A549 (cell line): Measurements from ENCODE around the gene CLCNKB. TPM values are rescaled to one million over a fixed set of nuclear protein-coding genes. Genes with fewer than 3 reads are reported as not detected.

Source experiments
- ATAC-seq, 2 experiments: fragments of 200-7000 bp in 1 of 2; fragments of >200 bp in 1 of 2; cut with Nextera tagmentation in 1 of 2; cut with Tn5 transposase in 1 of 2; 3 replicates each; pipeline versions ENCODE4 v1.8.0 to v1.9.1; 2018 to 2020; ENCODE audit warnings: mild to moderate bottlenecking in 1 of 2, moderate library complexity in 1 of 2
- CTCF ChIA-PET: fragments of 300-600 bp; sonication (Branson Sonifier 250); formaldehyde crosslinking; extraction: SDS; loops from one replicate; lab custom pipeline; 2021; ENCODE audit warnings: antibody characterized with exemption, inconsistent platforms; lab: Yijun Ruan, JAX
- POLR2A ChIA-PET: fragments of 350-600 bp; formaldehyde crosslinking; extraction: SDS; loops from one replicate; lab custom pipeline; 2021; ENCODE audit warnings: antibody characterized with exemption, inconsistent platforms; lab: Yijun Ruan, JAX
- DNase-seq, 2 experiments: peaks; one replicate each; pipeline versions ENCODE4 v3.0.0 to v3.0.0-alpha.2; 2011 to 2016; ENCODE audit warnings: low read depth in 1 of 2, low spot score in 1 of 2
- FAIRE-seq: peaks from 2 replicates; lab custom pipeline; 2011; peaks lifted over from hg19 to GRCh38; lab: Jason Lieb, UNC
- H3K27ac ChIP-seq, 2 experiments: fragments of >200 bp; sonication (Bioruptor Twin); formaldehyde crosslinking; 3 replicates each; pipeline ENCODE4 v1.5.1; 2016 to 2017
- H3K4me1 ChIP-seq: fragments of >200 bp; sonication (Bioruptor Twin); formaldehyde crosslinking; 3 replicates; pipeline ENCODE4 v1.6.1; 2016
- H3K4me2 ChIP-seq: fragments of >200 bp; sonication (Bioruptor Twin); formaldehyde crosslinking; 3 replicates; pipeline ENCODE4 v1.6.1; 2016
- H3K4me3 ChIP-seq: fragments of >200 bp; sonication (Bioruptor Twin); formaldehyde crosslinking; 3 replicates; pipeline ENCODE4 v1.5.1; 2016
- H3K9me3 ChIP-seq: fragments of >200 bp; sonication (Bioruptor Twin); formaldehyde crosslinking; 3 replicates; pipeline ENCODE4 v1.6.1; 2016
- CBX2 ChIP-seq: fragments of 200-600 bp; sonication (generic); IDR thresholded peaks from 2 replicates; pipeline ENCODE4 v1.6.1; 2016; ENCODE audit warnings: low read depth, mild to moderate bottlenecking, borderline replicate concordance
- EP300 ChIP-seq, 2 experiments: fragments of >200 bp; sonication (Bioruptor Twin); formaldehyde crosslinking; IDR thresholded peaks; 2 replicates in 1 of 2; 3 replicates in 1 of 2; pipeline ENCODE4 v1.6.1; 2016 to 2017
- FOSL2 ChIP-seq, 2 experiments: fragments of 450-650 bp in 1 of 2; fragments of >200 bp in 1 of 2; sonication (Bioruptor Twin) in 1 of 2; formaldehyde crosslinking; IDR thresholded peaks; 2 replicates each; pipeline versions ENCODE4 v1.5.0 to v1.6.1; 2016 to 2020; ENCODE audit warnings: mild to moderate bottlenecking in 1 of 2, moderate library complexity in 1 of 2
- HOXA7 ChIP-seq: fragments of 250-450 bp; sonication (Bioruptor Pico); IDR thresholded peaks from 2 replicates; pipeline ENCODE4 v1.5.0; 2020; ENCODE audit warnings: mild to moderate bottlenecking, moderate library complexity
- HOXB13 ChIP-seq: fragments of 250-450 bp; sonication (Bioruptor Pico); IDR thresholded peaks from 2 replicates; pipeline ENCODE4 v1.5.0; 2020; ENCODE audit warnings: low read depth, mild to moderate bottlenecking, moderate library complexity
- JUN ChIP-seq, 2 experiments: fragments of >200 bp; sonication (Bioruptor Twin); formaldehyde crosslinking; IDR thresholded peaks; 2 replicates in 1 of 2; 3 replicates in 1 of 2; pipeline ENCODE4 v1.6.1; 2016 to 2017
- KDM5A ChIP-seq: fragments of 200-600 bp; sonication (generic); IDR thresholded peaks from 2 replicates; pipeline ENCODE4 v1.6.1; 2016; ENCODE audit warnings: antibody characterized with exemption, mild to moderate bottlenecking
- NFE2L2 ChIP-seq: fragments of 150-350 bp; conservative IDR thresholded peaks from 2 replicates; pipeline ENCODE4 v1.6.1; 2014; ENCODE audit warnings: low read length
- PHF8 ChIP-seq: fragments of 200-600 bp; sonication (generic); IDR thresholded peaks from 2 replicates; pipeline ENCODE4 v1.6.1; 2016; ENCODE audit warnings: low read depth, mild to moderate bottlenecking, antibody characterized with exemption, moderate library complexity, borderline replicate concordance
- RARB ChIP-seq: fragments of 250-450 bp; sonication (Bioruptor Pico); IDR thresholded peaks from 2 replicates; pipeline ENCODE4 v1.8.0; 2021; ENCODE audit warnings: mild to moderate bottlenecking, moderate library complexity
- RFX5 ChIP-seq: fragments of 450-650 bp; IDR thresholded peaks from 2 replicates; pipeline ENCODE4 v1.7.1; 2014; ENCODE audit warnings: antibody characterized with exemption, mild to moderate bottlenecking, moderate library complexity
- SMC3 ChIP-seq: fragments of >200 bp; sonication (Bioruptor Twin); formaldehyde crosslinking; IDR thresholded peaks from 3 replicates; pipeline ENCODE4 v1.6.1; 2018; ENCODE audit warnings: inconsistent platforms
- ZC3H11A ChIP-seq: fragments of 450-650 bp; IDR thresholded peaks from 2 replicates; pipeline ENCODE4 v1.6.1; 2014; ENCODE audit warnings: antibody characterized with exemption, mild to moderate bottlenecking
- ZFP36 ChIP-seq: fragments of 450-650 bp; IDR thresholded peaks from 2 replicates; pipeline ENCODE4 v1.6.1; 2014; ENCODE audit warnings: borderline replicate concordance; ENCODE audit not compliant: partially characterized antibody
- WGBS: methylation state at CpG from one replicate; pipeline ENCODE4 v1.1.6; 2017; ENCODE audit errors: missing lambda C conversion rate; 5-methylcytosine and 5-hydroxymethylcytosine counted together
- polyA plus RNA-seq, 4 experiments: library from polyadenylated mRNA; depleted of rRNA in 3 of 4; stranded (reverse); fragments of >200 nt; fragmentation: RNase III in 1 of 4; extraction: RNeasy Plus Mini Kit Qiagen cat#74134 plus additional on column Dnase treatment in 1 of 4; gene quantifications; 2 replicates in 3 of 4; 3 replicates in 1 of 4; pipeline ENCODE4 v1.2.3, GENCODE V29; 2011 to 2017
- TF ChIP-seq, protein P1 (sequence below): IDR thresholded peaks from 2 replicates; pipeline ENCODE4 v1.6.1; 2012
- TF ChIP-seq, protein P2 (sequence below): fragments of >200 bp; sonication (Bioruptor Twin); formaldehyde crosslinking; IDR thresholded peaks from 2 replicates; pipeline ENCODE4 v1.6.1; 2016
- TF ChIP-seq, protein P3 (sequence below): IDR thresholded peaks from 2 replicates; pipeline ENCODE4 v1.6.1; 2012
- TF ChIP-seq, protein P4 (sequence below): fragments of 250-450 bp; sonication (Bioruptor Pico); IDR thresholded peaks from 2 replicates; pipeline ENCODE4 v1.5.0; 2020; ENCODE audit warnings: low read depth, mild to moderate bottlenecking, moderate library complexity
- TF ChIP-seq, protein P5 (sequence below): fragments of >200 bp; sonication (Bioruptor Twin); formaldehyde crosslinking; IDR thresholded peaks from 3 replicates; pipeline ENCODE4 v1.5.1; 2016

CLCNKB gene
- polyA plus RNA-seq, 2 of the 4 experiments (the other 2 are of a cell fraction): 0.08 to 0.14 TPM

DNA sequence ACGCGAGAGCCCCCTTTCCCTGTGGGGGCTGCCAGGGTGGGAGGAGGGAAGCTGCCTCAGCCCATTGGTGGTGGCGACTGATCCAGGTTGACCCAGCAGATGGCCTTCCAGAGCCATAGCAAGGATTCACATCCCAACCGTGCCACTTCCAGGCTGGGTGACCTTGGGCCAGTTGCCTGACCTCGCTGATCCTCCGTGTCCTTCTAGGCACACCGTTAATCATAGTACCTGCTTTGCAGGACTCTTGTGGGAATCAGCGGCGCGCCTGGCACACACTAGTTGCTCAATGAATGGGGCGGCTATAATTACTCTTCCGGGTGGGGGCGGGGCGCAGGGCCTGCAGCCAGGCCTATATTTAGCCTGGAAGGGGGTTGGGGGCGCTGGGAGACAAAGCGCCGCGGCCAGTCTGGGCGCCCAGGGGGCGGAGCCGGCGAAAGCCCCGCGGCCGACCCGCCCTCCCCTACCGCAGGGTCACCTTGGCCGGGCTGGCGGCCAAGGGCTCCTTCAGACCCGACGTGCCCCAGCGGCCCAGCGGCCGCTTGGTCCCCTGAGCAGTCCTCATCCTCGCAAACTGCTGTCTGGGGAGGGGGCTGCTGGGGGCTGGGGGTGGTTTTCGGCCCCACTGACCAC is 30.9 kb upstream of the CLCNKB start (continued):
- peak; percentile 30; the same call in 2 of the 3 replicates for TF ChIP-seq SMC3
- TF ChIP-seq ZFP36: peak; percentile 5
- TF ChIP-seq, all 56 proteins: peak for 5

DNA sequence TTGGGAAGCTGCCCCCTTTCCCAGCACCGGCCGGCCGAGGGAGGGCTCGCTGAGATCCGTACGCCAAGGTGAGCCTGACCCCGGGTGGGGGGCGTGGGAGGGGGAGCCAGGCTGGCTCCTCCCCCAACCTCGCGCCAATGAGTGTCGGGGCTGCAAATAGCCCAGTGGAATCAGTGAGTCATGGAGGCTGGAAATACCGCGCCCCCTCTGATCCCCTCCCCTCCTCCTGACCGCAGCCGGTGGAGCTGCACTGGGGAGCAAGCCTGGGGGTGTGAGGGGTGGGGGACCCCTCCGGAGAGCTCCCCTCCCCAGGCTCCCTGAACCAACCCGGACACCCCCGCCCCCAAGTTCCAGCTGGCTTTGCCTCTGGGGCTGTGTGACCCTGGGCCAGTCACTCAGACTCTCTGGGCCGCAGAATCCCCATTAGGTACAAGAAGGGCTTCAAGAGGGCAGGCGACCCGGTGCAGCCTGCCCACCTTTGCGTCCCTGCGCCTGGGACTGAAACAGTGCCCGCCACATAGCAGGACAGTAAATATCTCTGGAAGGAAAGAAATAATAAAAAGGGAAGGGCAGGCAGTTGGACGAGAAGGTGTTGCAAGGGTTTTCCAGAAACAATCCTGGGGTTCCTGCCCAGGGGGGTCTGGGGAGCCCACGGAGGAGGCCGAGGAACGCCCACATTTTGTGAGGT is 30.2 kb upstream of the CLCNKB start:
- ChIA-PET POLR2A (interaction anchor here (0.7 to 0.9 kb wide), 2 partner anchors 32 to 221 kb away, joined by 3 to 5 read pairs; no protein-coding TSS in a partner anchor), CTCF (interaction anchor here (0.5 to 1.6 kb wide), 4 partner anchors 18 to 134 kb away, joined by 3 to 4 read pairs (median 4); no protein-coding TSS in a partner anchor)
- ATAC-seq: peak; percentile 55 to 57
- peak overlapping the region; percentile 45 for H3K4me3 ChIP-seq
- H3K4me1 ChIP-seq: peaks cover 26% of the 10 kb centered on the region
- peak overlapping the region; percentile 84 to 96 for H3K27ac ChIP-seq
- no peaks in the 10 kb centered on the region for H3K9me3 ChIP-seq
- TF ChIP-seq ZFP36 (peak; percentile 56), FOSL2 (IDR thresholded peaks at IDR 0.05) (no peak), FOSL2 (CRISPR knock-in tag; IDR thresholded peaks at IDR 0.05) (peak; percentile 77), NFE2L2 (no peak)
- TF ChIP-seq, all 56 proteins: peak for 2
- H3K4me2 ChIP-seq: peak overlapping the region; percentile 82
- peak in 1 of 2 experiments; percentile 34 for DNase-seq
- WGBS: 15% methylated on average over 11 of the region's 28 CpGs
- FAIRE-seq: no peak

DNA sequence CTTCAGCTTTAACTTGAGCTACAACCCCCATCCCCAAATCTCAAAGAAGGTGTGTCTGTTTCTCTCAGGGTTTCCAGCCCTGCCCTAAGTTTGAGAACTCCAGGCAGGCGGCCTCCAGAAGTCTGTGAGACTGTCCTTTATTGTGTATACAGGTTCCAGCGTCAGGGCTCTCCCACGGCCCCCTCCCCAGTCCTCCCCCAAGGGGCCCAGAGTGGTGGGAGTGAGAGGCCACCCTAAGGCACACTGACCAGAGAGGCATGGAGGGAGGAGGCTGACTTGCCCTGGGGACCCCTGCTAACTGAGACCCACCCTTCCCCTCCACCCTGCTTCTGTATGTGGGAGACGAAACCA is 29.7 kb upstream of the CLCNKB start:
- H3K4me1 ChIP-seq: peaks cover 25% of the 10 kb centered on the region
- no peak for TF ChIP-seq JUN (IDR thresholded peaks at IDR 0.05)
- TF ChIP-seq, protein P1, sequence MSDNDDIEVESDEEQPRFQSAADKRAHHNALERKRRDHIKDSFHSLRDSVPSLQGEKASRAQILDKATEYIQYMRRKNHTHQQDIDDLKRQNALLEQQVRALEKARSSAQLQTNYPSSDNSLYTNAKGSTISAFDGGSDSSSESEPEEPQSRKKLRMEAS: no peak
- TF ChIP-seq, protein P2, sequence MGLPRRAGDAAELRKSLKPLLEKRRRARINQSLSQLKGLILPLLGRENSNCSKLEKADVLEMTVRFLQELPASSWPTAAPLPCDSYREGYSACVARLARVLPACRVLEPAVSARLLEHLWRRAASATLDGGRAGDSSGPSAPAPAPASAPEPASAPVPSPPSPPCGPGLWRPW: no peak
- no peak for TF ChIP-seq PHF8
- TF ChIP-seq, protein P3, sequence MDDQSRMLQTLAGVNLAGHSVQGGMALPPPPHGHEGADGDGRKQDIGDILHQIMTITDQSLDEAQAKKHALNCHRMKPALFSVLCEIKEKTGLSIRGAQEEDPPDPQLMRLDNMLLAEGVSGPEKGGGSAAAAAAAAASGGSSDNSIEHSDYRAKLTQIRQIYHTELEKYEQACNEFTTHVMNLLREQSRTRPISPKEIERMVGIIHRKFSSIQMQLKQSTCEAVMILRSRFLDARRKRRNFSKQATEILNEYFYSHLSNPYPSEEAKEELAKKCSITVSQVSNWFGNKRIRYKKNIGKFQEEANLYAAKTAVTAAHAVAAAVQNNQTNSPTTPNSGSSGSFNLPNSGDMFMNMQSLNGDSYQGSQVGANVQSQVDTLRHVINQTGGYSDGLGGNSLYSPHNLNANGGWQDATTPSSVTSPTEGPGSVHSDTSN: no peak
- no peak for TF ChIP-seq SMC3
- no peak for TF ChIP-seq KDM5A
- no peak for TF ChIP-seq FOSL2 (IDR thresholded peaks at IDR 0.05)
- TF ChIP-seq FOSL2 (CRISPR knock-in tag; IDR thresholded peaks at IDR 0.05): no peak
- no peak for TF ChIP-seq ZC3H11A
- TF ChIP-seq HOXA7 (CRISPR knock-in tag): no peak
- no peak for TF ChIP-seq CBX2
- TF ChIP-seq, protein P4, sequence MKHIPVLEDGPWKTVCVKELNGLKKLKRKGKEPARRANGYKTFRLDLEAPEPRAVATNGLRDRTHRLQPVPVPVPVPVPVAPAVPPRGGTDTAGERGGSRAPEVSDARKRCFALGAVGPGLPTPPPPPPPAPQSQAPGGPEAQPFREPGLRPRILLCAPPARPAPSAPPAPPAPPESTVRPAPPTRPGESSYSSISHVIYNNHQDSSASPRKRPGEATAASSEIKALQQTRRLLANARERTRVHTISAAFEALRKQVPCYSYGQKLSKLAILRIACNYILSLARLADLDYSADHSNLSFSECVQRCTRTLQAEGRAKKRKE (CRISPR knock-in tag): no peak
- TF ChIP-seq RFX5: no peak
- no peak for TF ChIP-seq RARB (CRISPR knock-in tag)
- no peak for TF ChIP-seq HOXB13 (CRISPR knock-in tag)
- TF ChIP-seq, protein P5, sequence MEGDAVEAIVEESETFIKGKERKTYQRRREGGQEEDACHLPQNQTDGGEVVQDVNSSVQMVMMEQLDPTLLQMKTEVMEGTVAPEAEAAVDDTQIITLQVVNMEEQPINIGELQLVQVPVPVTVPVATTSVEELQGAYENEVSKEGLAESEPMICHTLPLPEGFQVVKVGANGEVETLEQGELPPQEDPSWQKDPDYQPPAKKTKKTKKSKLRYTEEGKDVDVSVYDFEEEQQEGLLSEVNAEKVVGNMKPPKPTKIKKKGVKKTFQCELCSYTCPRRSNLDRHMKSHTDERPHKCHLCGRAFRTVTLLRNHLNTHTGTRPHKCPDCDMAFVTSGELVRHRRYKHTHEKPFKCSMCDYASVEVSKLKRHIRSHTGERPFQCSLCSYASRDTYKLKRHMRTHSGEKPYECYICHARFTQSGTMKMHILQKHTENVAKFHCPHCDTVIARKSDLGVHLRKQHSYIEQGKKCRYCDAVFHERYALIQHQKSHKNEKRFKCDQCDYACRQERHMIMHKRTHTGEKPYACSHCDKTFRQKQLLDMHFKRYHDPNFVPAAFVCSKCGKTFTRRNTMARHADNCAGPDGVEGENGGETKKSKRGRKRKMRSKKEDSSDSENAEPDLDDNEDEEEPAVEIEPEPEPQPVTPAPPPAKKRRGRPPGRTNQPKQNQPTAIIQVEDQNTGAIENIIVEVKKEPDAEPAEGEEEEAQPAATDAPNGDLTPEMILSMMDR: no peak
- TF ChIP-seq EP300 (IDR thresholded peaks at IDR 0.05): no peak
- ChIA-PET POLR2A (interaction anchor here (0.7 to 0.9 kb wide), 2 partner anchors 32 to 222 kb away, joined by 3 to 5 read pairs; no protein-coding TSS in a partner anchor), CTCF (interaction anchor here (0.5 to 1.6 kb wide), 5 partner anchors 17 to 134 kb away, joined by 3 to 4 read pairs (median 4); no protein-coding TSS in a partner anchor)
- no peaks in the 10 kb centered on the region for H3K9me3 ChIP-seq
- DNase-seq (no peak), ATAC-seq (no peak), FAIRE-seq (no peak)
- peak overlapping the region; percentile 82 for H3K4me2 ChIP-seq
- peak overlapping the region; percentile 84 to 96; a peak in 5 of 6 replicates for H3K27ac ChIP-seq
- 43% methylated on average over 2 of the region's 4 CpGs for WGBS
- H3K4me3 ChIP-seq: no peak overlapping the region
